Lower leg skin (tissue), 4 donors: ENCODE data around the gene MBD3L1. TPM values are rescaled to one million over a fixed set of nuclear protein-coding genes. Genes with fewer than 3 reads are reported as not detected.

Experiments
- DNase-seq, 2 donors: peaks; one replicate each; pipeline ENCODE4 v3.0.0-alpha.2; 2019; ENCODE audit warnings: low spot score in 2 of 2
- H3K4me3 ChIP-seq: fragments of 200-600 bp; sonication (generic); 2 replicates; pipeline ENCODE4 v1.5.1; 2017; ENCODE audit warnings: mild to moderate bottlenecking, low read depth; ENCODE audit not compliant: poor library complexity, severe bottlenecking
- CTCF ChIP-seq, 3 donors: fragments of 450-650 bp; IDR thresholded peaks; one replicate each; pipeline ENCODE4 v1.5.1; 2016; ENCODE audit warnings: antibody characterized with exemption in 3 of 3, mild to moderate bottlenecking in 3 of 3, moderate library complexity in 2 of 3
- POLR2A ChIP-seq, 2 donors: fragments of 450-650 bp; IDR thresholded peaks; one replicate each; pipeline ENCODE4 v1.6.1; 2016 to 2017; ENCODE audit warnings: antibody characterized with exemption in 2 of 2, mild to moderate bottlenecking in 1 of 2, moderate library complexity in 1 of 2
- WGBS, 2 donors: methylation state at CpG; one replicate each; pipeline ENCODE4 v1.1.5; 2018; 5-methylcytosine and 5-hydroxymethylcytosine counted together
- intact Hi-C: fragments of 100-400 bp; cut with DNase I; formaldehyde crosslinking; loops from one replicate; pipeline ENCODE4 v1.15.0; 2023; ENCODE audit warnings: low total_unique reads
- total RNA-seq, 4 donors: library from RNA; depleted of rRNA; stranded (reverse); fragments of >200 nt; gene quantifications; one replicate each; pipeline ENCODE4 v1.1.0, GENCODE V29; 2016

Gene MBD3L1
- total RNA-seq, 4 donors from 2014 or later = not detected

GRCh38 chr19:8815780-8816179, 16.4 kb upstream of the MBD3L1 start:
- intact Hi-C loops = no loop called here
- H3K4me3 ChIP-seq = no peak overlapping the region
- TF ChIP-seq POLR2A (IDR thresholded peaks at IDR 0.05) = no peak

GRCh38 chr19:8820234-8820633, 11.9 kb upstream of the MBD3L1 start:
- WGBS, 2 donors = 100% methylated on average over 3 of the region's 3 CpGs
- intact Hi-C loops = no loop called here
- no peak for TF ChIP-seq POLR2A (IDR thresholded peaks at IDR 0.05)
- TF ChIP-seq CTCF (IDR thresholded peaks at IDR 0.05) = no peak
- no peak for DNase-seq
- H3K4me3 ChIP-seq = no peak overlapping the region

More at GRCh38 chr19:8815780-8816179, 16.4 kb upstream of the MBD3L1 start:
- 92 to 96% methylated on average over 2 of the region's 2 CpGs for WGBS, 2 donors
- DNase-seq = no peak

- no peak overlapping the region for H3K4me3 ChIP-seq
- DNase-seq = no peak
- intact Hi-C loops = no loop called here
- no peak for TF ChIP-seq POLR2A (IDR thresholded peaks at IDR 0.05)
- 91 to 92% methylated on average over 5 of the region's 5 CpGs for WGBS, 2 donors
Observed at GRCh38 chr19:8821748-8822241, 10.4 kb upstream of the MBD3L1 start.

GRCh38 chr19:8826371-8826770, 5.8 kb upstream of the MBD3L1 start:
- no peak overlapping the region for H3K4me3 ChIP-seq
- DNase-seq = peak in 1 of 2 donors; percentile 8
- TF ChIP-seq CTCF (IDR thresholded peaks at IDR 0.05) (no peak), POLR2A (IDR thresholded peaks at IDR 0.05) (no peak)
- 93 to 95% methylated on average over 5 of the region's 5 CpGs for WGBS, 2 donors
- intact Hi-C loops = no loop called here

GRCh38 chr19:8827277-8827676, 4.9 kb upstream of the MBD3L1 start:
- no peak overlapping the region for H3K4me3 ChIP-seq
- TF ChIP-seq CTCF (IDR thresholded peaks at IDR 0.05) = no peak
- TF ChIP-seq POLR2A (IDR thresholded peaks at IDR 0.05) = no peak
- no peak for DNase-seq
- intact Hi-C loops = no loop called here

GRCh38 chr19:8831373-8831772, 804 bp upstream of the MBD3L1 start:
- no peak for DNase-seq
- no peak for TF ChIP-seq POLR2A (IDR thresholded peaks at IDR 0.05)
- TF ChIP-seq CTCF (IDR thresholded peaks at IDR 0.05) = no peak
- intact Hi-C loops = no loop called here
- WGBS, 2 donors = 37 to 51% methylated on average over 6 of the region's 6 CpGs
- no peak overlapping the region for H3K4me3 ChIP-seq

- 1% methylated on average over 12 to 14 of the region's 16 CpGs for WGBS, 2 donors
- H3K4me3 ChIP-seq = peak overlapping the region; percentile 68
- TF ChIP-seq POLR2A (IDR thresholded peaks at IDR 0.05) (no peak), CTCF (IDR thresholded peaks at IDR 0.05) (no peak)
- intact Hi-C loops = no loop called here
- peak in 1 of 2 donors; percentile 26 for DNase-seq
Observed at GRCh38 chr19:8831832-8832131, 395 bp upstream of the MBD3L1 start.
